Right ventricle myocardium inferior (tissue), 1 donor: ENCODE data around the gene HVCN1. TPM values are rescaled to one million over a fixed set of nuclear protein-coding genes. Genes with fewer than 3 reads are reported as not detected.

Experiments
- ATAC-seq: fragments of 200-7000 bp; cut with Tn5 transposase; one replicate; pipeline ENCODE4 v1.9.1; 2020; ENCODE audit warnings: mild to moderate bottlenecking, moderate library complexity
- DNase-seq: peaks from one replicate; pipeline ENCODE4 v3.0.0; 2021; ENCODE audit errors: missing footprints
- intact Hi-C: fragments of 100-400 bp; cut with DNase I; formaldehyde crosslinking; loops from one replicate; pipeline ENCODE4 v1.11.0; 2022
- total RNA-seq: library from RNA; stranded (reverse); fragmentation: NEBNext Ultra II Directional; extraction: Animal tissue kit (Norgen Biotek cat#: 25700); gene quantifications from one replicate; pipeline ENCODE4 v1.2.1, GENCODE V29; 2021
- donor health status: DM: no; HTN: yes; CAD: no; lungs with severe emphysema.

Gene HVCN1
- total RNA-seq, 1 donor from 2014 or later = 11.8 TPM

DNA sequence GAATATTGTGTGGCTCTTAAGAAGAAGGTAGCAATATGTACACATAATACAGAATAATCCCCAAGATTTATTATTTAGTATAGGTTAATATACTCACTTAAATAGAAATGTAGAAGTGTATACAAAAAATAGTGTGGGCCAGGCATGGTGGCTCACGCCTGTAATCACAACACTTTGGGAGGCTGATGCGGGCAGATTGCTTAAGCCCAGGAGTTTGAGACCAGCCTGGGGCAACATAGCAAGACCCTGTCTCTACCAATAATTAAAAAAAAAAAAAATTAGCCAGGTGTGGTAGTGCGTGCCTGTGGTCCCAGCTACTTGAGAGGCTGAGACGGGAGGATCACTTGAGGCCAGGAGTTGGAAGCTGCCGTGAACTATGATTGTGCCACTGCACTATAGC lies 15.3 kb upstream of the HVCN1 start:
- intact Hi-C loops = no loop called here
- ATAC-seq (no peak), DNase-seq (no peak)

DNA sequence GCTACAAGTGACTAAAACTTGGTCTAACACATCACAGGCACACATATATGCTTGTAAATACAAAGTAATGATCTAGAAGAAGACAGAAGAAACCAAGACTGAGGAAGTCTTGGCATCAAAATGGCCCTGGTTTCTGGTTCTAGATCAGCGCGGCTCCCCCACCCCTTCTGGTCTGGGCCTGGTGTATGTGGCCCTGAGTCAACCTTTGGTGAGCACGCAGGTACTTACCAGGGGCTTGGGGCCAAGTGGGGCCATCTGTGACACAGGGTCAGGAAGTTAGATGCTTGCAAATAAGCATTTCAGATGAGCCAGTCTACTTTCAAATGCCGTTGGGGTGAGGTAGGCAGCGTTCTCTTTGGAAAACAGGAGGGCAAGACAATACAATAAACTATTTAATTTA lies 13.2 kb upstream of the HVCN1 start:
- ATAC-seq (no peak), DNase-seq (no peak)
- intact Hi-C loops = no loop called here

DNA sequence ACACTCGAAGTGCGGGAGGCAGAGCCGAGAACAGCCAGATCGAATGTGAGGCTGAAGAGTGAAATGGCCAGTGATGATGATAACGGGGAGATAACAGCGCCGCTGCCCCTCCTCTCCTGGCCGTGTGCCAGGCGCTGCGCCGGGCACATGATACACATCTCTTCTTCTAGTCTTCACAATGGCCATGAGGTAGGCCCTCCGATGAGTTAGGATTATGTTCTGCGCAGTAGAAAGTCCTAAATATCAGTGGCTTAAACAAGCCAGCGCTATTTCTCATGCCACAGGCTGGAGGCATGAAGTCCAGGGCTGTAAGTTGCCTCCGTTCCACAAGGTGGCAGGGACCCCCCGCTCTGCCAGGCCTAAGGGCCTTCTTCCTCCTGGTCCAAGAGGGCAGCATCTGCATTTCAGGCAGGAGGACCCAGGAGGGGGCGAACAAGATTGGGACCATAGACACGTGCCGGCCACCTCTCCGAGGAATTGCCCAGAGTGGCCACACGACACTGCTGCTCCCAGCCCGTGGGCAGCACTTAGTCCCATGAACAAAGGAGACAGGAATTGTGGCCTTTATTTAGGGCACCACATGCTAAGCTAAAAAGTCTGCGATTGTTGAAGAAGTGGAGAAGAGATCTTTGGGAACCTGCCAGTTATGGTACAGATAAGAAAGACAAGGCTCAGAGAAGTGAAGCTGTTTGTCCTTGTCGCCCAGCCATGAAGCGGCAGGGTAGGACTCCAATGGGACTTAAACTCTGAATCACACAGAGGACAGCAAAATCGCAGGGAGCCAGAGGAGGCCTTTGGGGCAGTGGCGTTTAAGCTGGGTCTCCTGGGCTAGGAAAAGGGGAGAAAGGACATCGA lies 10.9 kb upstream of the HVCN1 start:
- intact Hi-C loops = loop anchor here (2.0 to 5.0 kb wide), 5 partner anchors 88 to 249 kb away; partner anchors contain the start of genes ARPC3, FAM216A, GPN3 and RAD9B
- DNase-seq (no peak), ATAC-seq (no peak)

DNA sequence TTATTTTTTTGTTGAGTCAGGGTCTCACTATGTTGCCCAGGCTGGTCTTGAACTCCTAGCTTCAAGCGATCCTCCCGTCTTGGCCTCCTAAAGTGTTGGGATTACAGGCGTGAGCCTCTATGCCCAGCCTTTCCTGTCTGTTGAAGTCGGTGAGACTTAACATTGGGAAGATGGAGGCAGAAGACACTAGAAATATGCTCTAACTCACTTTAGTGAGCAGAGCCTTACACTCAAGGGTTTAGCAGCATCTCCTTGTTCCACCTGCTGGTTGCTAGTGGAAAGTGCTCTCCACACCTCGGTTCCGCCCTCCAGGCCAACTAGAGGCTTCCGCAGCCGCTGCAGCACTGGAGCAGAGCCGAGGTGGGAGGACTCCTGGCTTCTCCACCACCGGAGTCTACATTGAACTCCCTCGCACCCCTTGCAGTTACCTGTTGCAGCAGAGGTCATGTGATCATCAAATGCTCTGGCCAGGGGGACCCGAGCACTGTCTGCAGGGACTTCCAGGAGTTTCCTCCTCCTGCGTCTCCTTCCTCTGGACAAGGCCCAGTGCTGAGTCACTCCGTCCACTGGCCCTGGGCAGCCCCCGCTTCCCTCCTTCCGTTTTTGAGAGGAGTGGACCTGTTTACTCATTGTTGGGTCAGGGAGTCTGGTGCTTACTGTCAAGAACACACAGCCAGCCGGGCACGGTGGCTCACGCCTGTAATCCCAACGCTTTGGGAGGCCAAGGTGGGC lies 9.4 kb upstream of the HVCN1 start:
- intact Hi-C loops = loop anchor here (2.0 to 5.0 kb wide), 5 partner anchors 86 to 248 kb away; partner anchors contain the start of genes ARPC3, FAM216A, GPN3 and RAD9B
- peak; percentile 89 for DNase-seq
- peak; percentile 84 for ATAC-seq

DNA sequence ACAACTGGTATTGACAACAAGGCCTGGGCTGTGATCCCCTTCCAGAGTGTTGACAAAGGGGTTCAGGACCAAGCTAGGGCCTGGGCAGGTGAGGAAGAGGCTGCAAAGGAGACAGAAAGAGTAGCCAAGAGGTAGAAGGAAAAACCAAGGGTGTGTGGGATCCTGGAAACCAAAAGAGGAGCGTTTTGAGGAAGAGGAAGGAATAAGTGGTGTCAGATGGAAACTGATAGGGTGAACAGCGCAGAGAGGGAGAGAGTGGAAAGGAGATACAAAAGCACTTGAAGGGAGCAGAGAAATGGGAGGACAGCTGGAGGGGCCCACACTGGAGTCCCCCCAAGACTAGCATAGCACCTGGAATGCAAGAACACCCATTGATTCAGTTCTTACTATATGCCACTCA lies 8.3 kb upstream of the HVCN1 start:
- intact Hi-C loops = loop anchor here (5.0 kb wide), 4 partner anchors 85 to 230 kb away; partner anchors contain the start of genes FAM216A, GPN3, RAD9B and TCTN1
- DNase-seq (no peak), ATAC-seq (no peak)

DNA sequence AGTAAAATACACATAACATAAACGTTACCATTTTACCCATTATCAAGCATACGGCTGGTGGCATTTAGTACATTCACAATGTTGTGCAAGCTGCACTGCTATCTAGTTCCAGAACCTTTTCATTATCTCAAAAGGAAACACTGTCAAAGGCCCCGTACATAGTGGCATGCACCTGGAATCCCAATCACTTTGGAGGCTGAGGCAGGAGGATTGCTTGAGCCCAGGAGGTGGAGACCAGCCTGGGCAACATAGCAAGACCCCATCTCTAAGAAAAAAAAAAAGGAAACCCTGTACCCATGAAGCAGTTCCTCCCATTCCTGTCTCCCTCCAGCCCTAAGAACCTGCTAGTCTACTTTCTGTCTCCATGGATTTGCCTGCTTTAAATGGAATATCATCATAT lies 7.4 kb upstream of the HVCN1 start:
- ATAC-seq (no peak), DNase-seq (no peak)
- intact Hi-C loops = loop anchor here (5.0 kb wide), 4 partner anchors 84 to 229 kb away; partner anchors contain the start of genes FAM216A, GPN3, RAD9B and TCTN1

DNA sequence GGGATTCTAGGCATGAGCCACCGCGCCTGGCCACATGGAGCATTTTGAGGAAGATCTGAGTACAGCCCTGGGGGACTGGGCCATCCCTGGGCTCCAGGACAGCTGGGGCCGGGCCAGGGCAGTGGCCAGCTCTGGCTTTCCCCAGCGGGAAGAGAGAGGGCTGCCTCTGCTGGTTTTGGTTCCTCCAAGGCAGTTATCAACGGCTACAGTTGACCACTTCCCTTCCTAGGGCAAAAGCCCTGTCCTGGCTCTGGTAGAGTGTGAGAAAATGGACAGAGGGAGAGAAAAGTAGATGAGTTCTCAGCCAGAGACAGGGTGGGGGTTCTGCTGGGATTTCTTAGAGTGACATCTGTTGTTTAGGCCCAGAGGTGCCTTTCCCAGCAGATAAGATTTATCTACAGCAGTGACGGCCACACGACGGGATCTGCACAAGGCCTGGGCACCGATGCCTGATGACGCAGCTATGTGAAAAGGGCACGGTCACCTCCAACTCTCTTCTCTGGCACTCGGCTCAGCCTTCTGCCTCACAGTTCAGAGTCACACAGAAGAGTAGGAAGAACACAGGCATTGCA lies 5.5 kb upstream of the HVCN1 start:
- peak; percentile 43 for ATAC-seq
- DNase-seq = peak; percentile 84
- intact Hi-C loops = no loop called here

DNA sequence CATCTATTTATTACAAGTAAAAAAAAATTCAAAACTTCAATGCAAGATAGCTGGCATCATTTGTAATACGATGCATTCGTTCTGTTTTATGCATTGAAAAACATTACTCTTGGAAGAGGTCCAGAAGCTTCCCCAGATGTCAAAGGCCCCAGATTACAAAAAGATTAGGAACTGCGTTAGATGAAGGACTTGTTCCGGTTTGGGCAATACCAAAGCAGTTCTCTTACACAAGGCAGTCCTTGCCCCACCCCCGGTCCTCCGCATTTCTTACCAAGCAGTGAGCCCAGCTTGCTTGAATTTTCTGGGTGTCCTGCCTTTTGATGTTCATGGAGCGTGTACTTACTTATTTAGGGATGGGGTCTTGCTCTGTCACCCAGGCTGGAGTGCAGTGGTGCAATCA lies 4.8 kb upstream of the HVCN1 start:
- ATAC-seq (no peak), DNase-seq (peak; percentile 84)
- intact Hi-C loops = no loop called here

DNA sequence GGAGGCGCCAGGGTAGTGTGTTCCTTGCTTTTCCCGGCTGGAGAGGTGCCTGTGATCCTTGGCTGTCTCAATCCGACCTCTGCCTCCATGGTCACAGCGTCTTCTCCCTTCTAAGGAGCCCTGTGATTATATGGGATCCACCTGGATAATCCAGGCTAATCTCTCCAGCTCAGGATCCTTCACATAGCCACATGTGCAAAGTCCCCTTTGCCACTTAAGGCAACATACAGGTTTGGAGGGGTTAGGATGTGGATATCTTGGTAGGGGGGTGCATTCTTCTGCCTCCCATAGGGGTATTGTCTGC lies 1.2 kb upstream of the HVCN1 start:
- ATAC-seq = no peak
- intact Hi-C loops = no loop called here
- no peak for DNase-seq

DNA sequence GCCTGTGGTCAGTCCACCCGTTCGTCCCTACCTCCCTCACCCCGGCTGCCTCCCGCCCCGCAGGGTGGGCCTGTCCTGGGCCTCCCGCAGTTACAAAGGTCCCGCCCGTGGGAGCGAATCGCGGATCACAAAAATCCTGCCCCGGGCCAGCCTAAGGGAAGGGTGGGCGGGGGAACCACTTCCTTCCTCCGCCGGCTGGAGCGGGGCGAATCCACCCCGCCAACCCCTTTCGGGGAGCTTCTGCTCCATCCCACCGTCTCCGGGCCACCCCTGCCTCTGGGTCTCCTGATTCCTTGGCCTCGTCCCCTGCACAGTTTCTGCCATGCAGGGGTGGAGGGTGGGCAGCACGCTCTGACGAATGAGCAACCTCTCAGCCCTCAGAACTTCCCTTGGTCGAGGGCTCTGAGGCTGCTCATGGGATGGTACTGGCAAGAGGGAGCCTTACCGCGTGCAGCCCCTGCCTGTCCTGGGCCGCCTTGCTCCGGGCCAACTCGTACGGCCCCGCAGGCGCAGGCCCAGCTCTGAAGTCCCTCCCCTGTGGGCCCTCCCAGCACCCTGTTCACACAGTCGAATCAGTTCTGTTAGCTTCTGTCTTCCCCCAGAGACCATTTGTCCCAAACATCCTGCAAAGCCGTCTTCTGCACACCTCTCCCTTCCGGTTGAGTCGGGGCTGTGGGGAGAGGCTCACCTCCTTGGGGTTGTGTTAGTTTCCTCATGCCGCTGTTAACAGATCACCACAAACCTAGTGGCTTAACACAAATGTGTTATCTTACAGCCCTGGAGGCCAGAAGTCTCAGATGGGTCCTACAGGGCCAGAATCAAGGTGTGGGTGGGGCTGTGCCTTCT lies 589 bp upstream of the HVCN1 start:
- intact Hi-C loops = no loop called here
- DNase-seq (peak; percentile 83), ATAC-seq (peak; percentile 68)

DNA sequence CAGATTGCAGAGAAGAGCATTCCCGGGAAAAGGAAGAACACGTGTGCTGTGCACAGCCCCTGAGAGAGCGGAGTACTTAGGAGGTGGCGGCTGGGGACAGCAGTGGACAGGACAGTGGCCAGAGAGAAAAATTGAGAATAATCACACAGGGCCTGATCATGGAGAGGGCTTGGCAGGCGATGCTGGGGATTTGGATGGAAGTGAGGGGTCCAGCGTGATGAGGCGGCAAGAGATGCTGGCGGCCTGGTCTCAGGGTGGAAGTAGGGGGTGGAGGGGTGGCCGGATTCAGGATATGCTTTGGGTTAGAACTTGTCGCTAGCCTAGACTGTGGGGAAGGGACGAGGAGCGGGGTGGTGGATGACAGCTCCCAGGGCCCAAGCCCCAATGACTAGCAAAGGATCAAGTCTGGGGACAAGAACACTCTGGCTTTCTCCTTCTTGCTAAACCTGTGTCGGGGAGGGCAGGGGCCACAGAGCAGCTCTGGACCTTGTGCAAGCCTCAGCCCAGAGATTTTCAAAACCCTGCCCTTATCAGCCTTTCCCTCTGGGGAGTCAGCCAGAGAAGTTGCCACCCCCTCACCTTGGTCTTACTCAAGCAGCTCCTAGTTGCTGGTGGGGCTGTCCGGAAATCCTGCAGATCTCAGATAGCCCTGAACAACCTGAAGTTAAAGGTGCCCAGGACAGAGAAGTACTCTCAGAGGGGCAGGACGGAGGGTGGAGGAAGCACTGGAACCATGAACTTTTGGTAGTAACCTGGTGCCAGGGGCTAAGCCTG lies 1.3 kb downstream of the HVCN1 start:
- ATAC-seq (no peak), DNase-seq (no peak)
- intact Hi-C loops = no loop called here

DNA sequence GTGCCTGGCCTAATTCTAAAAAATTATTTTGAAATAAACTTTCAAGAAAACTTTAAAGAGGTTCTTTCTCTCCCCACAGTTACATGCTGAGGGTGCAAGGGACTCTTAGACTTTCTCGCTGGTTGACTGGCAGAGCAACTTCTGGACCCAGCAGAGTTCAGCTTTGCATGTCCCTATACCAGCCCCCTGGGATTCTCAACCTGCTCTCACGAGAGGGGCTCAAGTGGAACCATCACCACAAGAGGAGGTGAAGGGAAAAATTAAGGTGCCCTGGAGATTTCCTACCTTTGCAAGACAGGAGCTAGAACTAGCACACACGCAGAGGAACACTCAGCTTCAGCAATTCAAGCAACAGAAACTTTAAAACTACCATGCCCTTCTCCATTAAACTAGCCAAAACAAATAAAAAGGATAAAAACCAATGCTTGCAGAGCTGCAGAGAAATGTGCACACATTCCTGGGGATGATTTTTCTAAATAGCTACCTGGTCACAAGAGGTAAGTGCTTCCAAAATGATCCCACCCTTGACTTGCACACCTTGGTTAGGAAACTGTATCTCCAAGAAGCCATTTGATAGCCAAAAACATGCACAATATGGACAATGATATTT lies 2.5 kb downstream of the HVCN1 start:
- intact Hi-C loops = no loop called here
- DNase-seq (no peak), ATAC-seq (no peak)

DNA sequence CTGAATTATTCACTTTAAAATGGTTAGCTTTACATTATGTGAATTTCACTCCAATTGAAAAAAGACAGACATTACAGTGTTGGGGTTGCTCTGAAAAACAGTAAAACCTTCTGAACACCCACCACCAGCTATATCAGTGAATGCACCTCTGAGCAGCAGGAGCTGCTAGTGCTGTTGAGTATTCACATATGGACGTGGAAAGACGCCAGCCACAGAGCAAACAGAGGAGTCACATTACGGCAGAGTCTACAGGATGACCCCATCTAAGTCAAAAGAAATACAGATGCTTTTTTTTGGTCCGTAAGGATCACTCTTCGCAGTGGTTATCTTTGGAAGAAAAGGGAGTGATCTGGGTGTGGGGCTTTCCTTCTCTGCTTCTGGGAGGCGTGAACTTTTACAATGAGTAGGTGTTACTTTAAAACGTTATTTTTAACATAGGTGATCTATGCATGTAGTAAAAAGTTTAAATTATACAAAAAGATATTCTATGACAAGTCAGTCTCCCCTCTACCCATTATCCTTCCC lies 4.5 kb downstream of the HVCN1 start:
- intact Hi-C loops = loop anchor here (5.0 kb wide), 1 partner anchor 37 kb away; no protein-coding TSS in a partner anchor
- DNase-seq (no peak), ATAC-seq (no peak)

DNA sequence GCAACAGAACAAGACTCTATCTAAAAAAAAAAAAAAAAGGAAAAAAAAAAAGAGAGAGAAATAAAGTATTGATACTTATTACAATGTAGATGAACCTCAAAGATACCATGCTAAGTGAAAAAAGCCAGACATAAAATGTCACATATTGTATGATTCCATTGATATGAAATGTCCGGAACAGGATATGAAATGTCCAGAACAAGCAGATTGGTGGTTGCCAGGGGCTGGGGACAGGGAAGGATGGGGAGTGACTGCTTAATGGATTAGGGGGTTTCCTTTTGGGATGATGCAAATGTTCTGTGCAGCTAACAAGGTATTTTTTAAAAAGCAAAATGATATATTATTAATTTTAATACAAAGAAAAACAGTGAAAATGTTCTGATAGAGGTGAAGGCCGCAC lies 5.0 kb downstream of the HVCN1 start:
- intact Hi-C loops = loop anchor here (5.0 kb wide), 1 partner anchor 37 kb away; no protein-coding TSS in a partner anchor
- DNase-seq (no peak), ATAC-seq (no peak)

DNA sequence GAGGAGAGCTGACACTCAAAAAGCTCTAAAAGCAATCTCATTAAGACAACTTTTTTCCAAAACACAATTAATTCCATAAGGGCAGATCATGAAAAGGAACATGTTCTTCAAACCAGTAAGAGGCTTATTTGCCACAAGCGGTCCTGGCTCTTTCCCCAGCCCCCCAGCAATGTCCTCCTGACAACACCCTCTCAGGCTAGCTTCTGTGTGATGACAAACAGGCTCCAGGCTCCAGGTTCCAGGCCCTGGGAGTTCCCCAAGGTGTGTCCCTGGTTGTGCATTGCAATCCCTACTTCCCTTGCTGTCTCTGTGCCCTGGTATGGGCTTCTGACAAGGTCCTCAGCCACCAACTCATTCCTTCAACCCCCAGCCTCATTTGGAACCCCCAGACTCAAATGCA lies 8.9 kb downstream of the HVCN1 start:
- no peak for ATAC-seq
- intact Hi-C loops = loop anchor here (5.0 kb wide), 1 partner anchor 33 kb away; no protein-coding TSS in a partner anchor
- DNase-seq = no peak

DNA sequence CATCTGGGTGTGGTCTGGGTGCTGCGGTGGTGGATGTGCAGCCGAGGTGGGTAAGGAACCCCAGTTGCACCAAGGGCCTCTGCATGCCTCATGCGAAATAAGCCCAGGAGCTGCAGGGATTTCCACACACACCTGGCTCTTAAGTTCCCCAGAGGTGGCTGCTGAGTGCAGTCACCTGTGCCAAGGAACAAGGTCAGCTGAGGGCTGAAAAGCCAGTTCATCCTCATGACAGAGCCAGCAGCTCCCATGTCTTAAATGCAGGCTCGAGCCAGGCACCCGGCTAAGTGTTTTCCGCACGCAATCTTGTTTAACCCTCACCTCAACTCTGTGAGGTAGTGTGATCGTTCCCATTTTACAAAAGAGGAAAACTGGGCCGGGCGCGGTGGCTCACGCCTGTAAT lies 9.7 kb downstream of the HVCN1 start:
- DNase-seq = no peak
- no peak for ATAC-seq
- intact Hi-C loops = no loop called here

DNA sequence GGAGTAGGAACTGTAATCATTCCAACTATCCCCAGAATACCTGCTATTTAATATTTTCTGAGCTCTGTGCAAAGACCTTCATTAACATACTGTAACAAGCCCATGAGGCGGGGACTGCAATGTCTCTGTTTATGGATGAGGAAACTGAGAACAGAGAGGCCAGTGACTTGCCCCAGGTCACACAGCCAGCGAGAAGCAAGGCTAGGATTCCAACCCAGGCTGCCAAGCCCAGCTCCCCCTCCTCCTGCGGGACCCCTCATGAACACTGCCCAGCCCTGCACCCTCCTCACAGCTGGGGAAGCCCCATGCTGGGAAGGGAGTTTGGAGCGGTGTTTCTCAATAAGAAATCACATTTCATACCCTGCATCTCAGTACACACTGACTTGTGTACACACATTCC lies 10.9 kb downstream of the HVCN1 start:
- intact Hi-C loops = no loop called here
- ATAC-seq (no peak), DNase-seq (no peak)
